ENCODE measurements around the gene LRRC31.

The LRRC31 gene

GRCh38 chr3:169871129-169871886 is 1.6 kb upstream of the LRRC31 start:
- no peaks in the 10 kb centered on the region for H3K79me2 ChIP-seq (ENCODE audit: control insufficient read depth, low read length)
- H3K27me3 ChIP-seq (ENCODE audit: control insufficient read depth, low read length) = no peaks in the 10 kb centered on the region
- no peak overlapping the region for H3K27ac ChIP-seq (ENCODE audit: low read depth, low read length)
- H3K9me2 ChIP-seq (replicated peaks; ENCODE audit: control insufficient read depth, low read length) = no peaks in the 10 kb centered on the region
- no peak overlapping the region for H3K4me2 ChIP-seq (ENCODE audit: low read length)
- H3K4me3 ChIP-seq (ENCODE audit: low read length) = no peak overlapping the region
- H4K20me1 ChIP-seq (ENCODE audit: control insufficient read depth, insufficient read depth, low read depth, low read length) = no peaks in the 10 kb centered on the region
- H3K9me3 ChIP-seq (ENCODE audit: control insufficient read depth, insufficient read depth, low read length) = no peaks in the 10 kb centered on the region
- no peaks in the 10 kb centered on the region for H3F3A ChIP-seq (ENCODE audit: control insufficient read depth, insufficient read depth)
- TF ChIP-seq CTCF (IDR thresholded peaks at IDR 0.05; ENCODE audit: low read depth, low read length, poor library complexity, severe bottlenecking) (no peak), EZH2phosphoT487 (IDR thresholded peaks at IDR 0.05; ENCODE audit: borderline replicate concordance, low read length) (no peak)
- H3K4me1 ChIP-seq (ENCODE audit: control insufficient read depth, low read length) = peaks cover 12% of the 10 kb centered on the region
- H3K36me3 ChIP-seq (ENCODE audit: control insufficient read depth, low read length) = no peaks in the 10 kb centered on the region

- no peaks in the 10 kb centered on the region for H3K36me3 ChIP-seq (ENCODE audit: control insufficient read depth, low read length)
- no peak overlapping the region for H3K4me2 ChIP-seq (ENCODE audit: low read length)
- H3K27ac ChIP-seq (ENCODE audit: low read depth, low read length) = no peak overlapping the region
- no peaks in the 10 kb centered on the region for H3F3A ChIP-seq (ENCODE audit: control insufficient read depth, insufficient read depth)
- no peaks in the 10 kb centered on the region for H3K9me3 ChIP-seq (ENCODE audit: control insufficient read depth, insufficient read depth, low read length)
- no peaks in the 10 kb centered on the region for H3K79me2 ChIP-seq (ENCODE audit: control insufficient read depth, low read length)
- peaks cover 36% of the 10 kb centered on the region for H3K4me1 ChIP-seq (ENCODE audit: control insufficient read depth, low read length)
- no peaks in the 10 kb centered on the region for H3K9me2 ChIP-seq (replicated peaks; ENCODE audit: control insufficient read depth, low read length)
- no peak overlapping the region for H3K4me3 ChIP-seq (ENCODE audit: low read length)
- no peaks in the 10 kb centered on the region for H3K27me3 ChIP-seq (ENCODE audit: control insufficient read depth, low read length)
- no peaks in the 10 kb centered on the region for H4K20me1 ChIP-seq (ENCODE audit: control insufficient read depth, insufficient read depth, low read depth, low read length)
- TF ChIP-seq CTCF (IDR thresholded peaks at IDR 0.05; ENCODE audit: low read depth, low read length, poor library complexity, severe bottlenecking) (no peak), EZH2phosphoT487 (IDR thresholded peaks at IDR 0.05; ENCODE audit: borderline replicate concordance, low read length) (no peak)
Observed at GRCh38 chr3:169868369-169868768, 1.4 kb downstream of the LRRC31 start.

- Histone ChIP-seq H3K9me2 (replicated peaks; ENCODE audit: control insufficient read depth, low read length) (no peaks in the 10 kb centered on the region), H3K79me2 (ENCODE audit: control insufficient read depth, low read length) (no peaks in the 10 kb centered on the region), H3F3A (ENCODE audit: control insufficient read depth, insufficient read depth) (no peaks in the 10 kb centered on the region), H3K27me3 (ENCODE audit: control insufficient read depth, low read length) (no peaks in the 10 kb centered on the region), H3K36me3 (ENCODE audit: control insufficient read depth, low read length) (no peaks in the 10 kb centered on the region), H3K27ac (ENCODE audit: low read depth, low read length) (no peak overlapping the region), H3K9me3 (ENCODE audit: control insufficient read depth, insufficient read depth, low read length) (no peaks in the 10 kb centered on the region), H3K4me2 (ENCODE audit: low read length) (no peak overlapping the region), H3K4me1 (ENCODE audit: control insufficient read depth, low read length) (peaks cover 42% of the 10 kb centered on the region), H3K4me3 (ENCODE audit: low read length) (no peak overlapping the region), H4K20me1 (ENCODE audit: control insufficient read depth, insufficient read depth, low read depth, low read length) (no peaks in the 10 kb centered on the region)
- TF ChIP-seq CTCF (IDR thresholded peaks at IDR 0.05; ENCODE audit: low read depth, low read length, poor library complexity, severe bottlenecking) (no peak), EZH2phosphoT487 (IDR thresholded peaks at IDR 0.05; ENCODE audit: borderline replicate concordance, low read length) (no peak)
Observed at GRCh38 chr3:169867584-169868210, 2.0 kb downstream of the LRRC31 start.

All from DOHH2 (cell line).